GM23248 (cell line): ENCODE results near the gene DENND10.

Source experiments
- EZH2 ChIP-seq: fragments of 200-600 bp; sonication (generic); IDR thresholded peaks from 2 replicates; pipeline ENCODE4 v1.6.1; 2018; ENCODE audit warnings: antibody characterized with exemption, mild to moderate bottlenecking; ENCODE audit not compliant: insufficient read depth, poor library complexity, severe bottlenecking
- EZH2phosphoT487 ChIP-seq: fragments of 200-600 bp; sonication (generic); IDR thresholded peaks from 2 replicates; pipeline ENCODE4 v1.6.1; 2018; ENCODE audit warnings: antibody characterized with exemption, moderate library complexity, mild to moderate bottlenecking, low read depth; ENCODE audit not compliant: insufficient read depth

GRCh38 chr10:119073584-119073983 is 30.3 kb upstream of the DENND10 start:
- TF ChIP-seq EZH2, result no peak
- TF ChIP-seq EZH2phosphoT487, result no peak
